ENCODE results near the gene CANT1.

Gene CANT1

GRCh38 chr17:79009397-79010303 lies at the start of gene CANT1:
CANT1 (minus strand) TSS chr17:79009764; CDS start chr17:78997622, 12,142 bp downstream.
- DNase-seq (ENCODE audit: low read depth in 2 of 2): peak; percentile 69 to 75

- DNase-seq (ENCODE audit: low read depth in 2 of 2): no peak
Measured at GRCh38 chr17:79057737-79058385, 48.3 kb upstream of the CANT1 start.

GRCh38 chr17:79055197-79055596 lies 45.6 kb upstream of the CANT1 start:
- no peak for DNase-seq (ENCODE audit: low read depth in 2 of 2)

- no peak for DNase-seq (ENCODE audit: low read depth in 2 of 2)
Measured at GRCh38 chr17:79054200-79054960, 44.8 kb upstream of the CANT1 start.

- DNase-seq (ENCODE audit: low read depth in 2 of 2): no peak
Measured at GRCh38 chr17:79053251-79053925, 43.8 kb upstream of the CANT1 start.

- no peak for DNase-seq (ENCODE audit: low read depth in 2 of 2)
Measured at GRCh38 chr17:79052131-79052530, 42.6 kb upstream of the CANT1 start.

GRCh38 chr17:79051306-79051705 lies 41.7 kb upstream of the CANT1 start:
- no peak for DNase-seq (ENCODE audit: low read depth in 2 of 2)

GRCh38 chr17:79050551-79050950 lies 41.0 kb upstream of the CANT1 start:
- DNase-seq (ENCODE audit: low read depth in 2 of 2): no peak

GRCh38 chr17:79049821-79050220 lies 40.3 kb upstream of the CANT1 start:
- DNase-seq (ENCODE audit: low read depth in 2 of 2): no peak

- no peak for DNase-seq (ENCODE audit: low read depth in 2 of 2)
Measured at GRCh38 chr17:79048826-79049755, 39.5 kb upstream of the CANT1 start.

GRCh38 chr17:79047923-79048825 lies 38.6 kb upstream of the CANT1 start:
- no peak for DNase-seq (ENCODE audit: low read depth in 2 of 2)

GRCh38 chr17:79047291-79047920 lies 37.8 kb upstream of the CANT1 start:
- DNase-seq (ENCODE audit: low read depth in 2 of 2): no peak

GRCh38 chr17:79046916-79047280 lies 37.3 kb upstream of the CANT1 start:
- no peak for DNase-seq (ENCODE audit: low read depth in 2 of 2)

- DNase-seq (ENCODE audit: low read depth in 2 of 2): no peak
Measured at GRCh38 chr17:79046197-79046915, 36.8 kb upstream of the CANT1 start.

- DNase-seq (ENCODE audit: low read depth in 2 of 2): peak; percentile 57
Measured at GRCh38 chr17:79045842-79046196, 36.3 kb upstream of the CANT1 start.

- DNase-seq (ENCODE audit: low read depth in 2 of 2): no peak
Measured at GRCh38 chr17:79045001-79045729, 35.6 kb upstream of the CANT1 start.

- no peak for DNase-seq (ENCODE audit: low read depth in 2 of 2)
Measured at GRCh38 chr17:79044462-79044861, 34.9 kb upstream of the CANT1 start.

GRCh38 chr17:79043931-79044320 lies 34.4 kb upstream of the CANT1 start:
- no peak for DNase-seq (ENCODE audit: low read depth in 2 of 2)

All from stimulated activated CD4-positive, alpha-beta T cell treated with anti-CD3 and anti-CD28 coated beads, Interleukin-1b, Interleukin-23, amount 100 ng/mL, for 4 hours (primary cell).